Liver (tissue), 9 donors: Measurements from ENCODE around the gene YIPF3. TPM values are rescaled to one million over a fixed set of nuclear protein-coding genes. Genes with fewer than 3 reads are reported as not detected.
A peak's percentile ranks its signal among the peaks of the same experiment; 100 is the strongest.

Source experiments
- DNase-seq: peaks from one replicate; pipeline ENCODE4 v3.0.0-alpha.2; 2017; ENCODE audit warnings: low spot score
- H3K27ac ChIP-seq, 2 donors: one replicate each; pipeline ENCODE4 v1.7.0; 2013; ENCODE audit warnings: inconsistent platforms in 2 of 2, low read length in 2 of 2, control low read depth in 1 of 2, low read depth in 1 of 2, mild to moderate bottlenecking in 1 of 2
- H3K27me3 ChIP-seq, 4 donors: one replicate each; pipeline versions ENCODE4 v1.6.1 to v1.7.0; 2013; ENCODE audit warnings: low read length in 3 of 4, inconsistent platforms in 1 of 4, mild to moderate bottlenecking in 1 of 4, moderate library complexity in 1 of 4; ENCODE audit not compliant: control insufficient read depth in 4 of 4, insufficient read depth in 4 of 4
- H3K36me3 ChIP-seq, 4 donors: one replicate each; pipeline versions ENCODE4 v1.6.1 to v1.7.0; 2013; ENCODE audit warnings: low read length in 3 of 4, mild to moderate bottlenecking in 3 of 4, low read depth in 1 of 4, moderate library complexity in 1 of 4; ENCODE audit not compliant: control insufficient read depth in 4 of 4, insufficient read depth in 3 of 4
- H3K4me1 ChIP-seq, 4 donors: one replicate each; pipeline versions ENCODE4 v1.6.1 to v1.7.0; 2013; ENCODE audit warnings: low read length in 3 of 4, mild to moderate bottlenecking in 3 of 4, moderate library complexity in 1 of 4; ENCODE audit not compliant: control insufficient read depth in 4 of 4, insufficient read depth in 4 of 4
- H3K4me3 ChIP-seq, 3 donors: one replicate each; pipeline versions ENCODE4 v1.6.1 to v1.7.0; 2013; ENCODE audit warnings: low read length in 3 of 3, control low read depth in 1 of 3, low read depth in 1 of 3, mild to moderate bottlenecking in 1 of 3
- H3K9ac ChIP-seq, 2 donors: one replicate each; pipeline ENCODE4 v1.7.0; 2013; ENCODE audit warnings: low read length in 2 of 2, mild to moderate bottlenecking in 2 of 2, moderate library complexity in 2 of 2, control low read depth in 1 of 2, low read depth in 1 of 2
- H3K9me3 ChIP-seq, 4 donors: one replicate each; pipeline versions ENCODE4 v1.6.1 to v1.7.0; 2013; ENCODE audit warnings: low read length in 3 of 4; ENCODE audit not compliant: control insufficient read depth in 4 of 4
- EGR1 ChIP-seq, 2 donors: IDR thresholded peaks; 2 replicates each; pipeline ENCODE4 v1.6.1; 2016 to 2018; ENCODE audit warnings: antibody characterized with exemption in 2 of 2, low read depth in 2 of 2
- FOXA1 ChIP-seq: IDR thresholded peaks from 2 replicates; pipeline ENCODE4 v1.6.1; 2016; ENCODE audit warnings: antibody characterized with exemption
- FOXA2 ChIP-seq: IDR thresholded peaks from 2 replicates; pipeline ENCODE4 v1.6.1; 2016; ENCODE audit warnings: antibody characterized with exemption
- GABPA ChIP-seq, 2 donors: IDR thresholded peaks in 1 of 2; conservative IDR thresholded peaks in 1 of 2; 2 replicates each; pipeline ENCODE4 v1.6.1; 2016; ENCODE audit warnings: antibody characterized with exemption in 2 of 2, mild to moderate bottlenecking in 1 of 2, moderate library complexity in 1 of 2
- HNF4A ChIP-seq, 2 donors: conservative IDR thresholded peaks; 2 replicates each; pipeline ENCODE4 v1.6.1; 2016; ENCODE audit warnings: antibody characterized with exemption in 2 of 2, mild to moderate bottlenecking in 2 of 2
- HNF4G ChIP-seq: IDR thresholded peaks from 2 replicates; pipeline ENCODE4 v1.6.1; 2016; ENCODE audit warnings: antibody characterized with exemption
- JUND ChIP-seq, 2 donors: IDR thresholded peaks; 2 replicates each; pipeline ENCODE4 v1.6.1; 2016; ENCODE audit warnings: antibody characterized with exemption in 2 of 2
- NR2F2 ChIP-seq: IDR thresholded peaks from 2 replicates; pipeline ENCODE4 v1.6.1; 2016; ENCODE audit warnings: antibody characterized with exemption
- RAD21 ChIP-seq, 2 donors: IDR thresholded peaks; 2 replicates each; pipeline ENCODE4 v1.6.1; 2016; ENCODE audit warnings: antibody characterized with exemption in 2 of 2, mild to moderate bottlenecking in 2 of 2
- RXRA ChIP-seq, 2 donors: IDR thresholded peaks; 2 replicates each; pipeline ENCODE4 v1.6.1; 2017 to 2018; ENCODE audit warnings: antibody characterized with exemption in 2 of 2, mild to moderate bottlenecking in 1 of 2
- SP1 ChIP-seq: IDR thresholded peaks from 2 replicates; pipeline ENCODE4 v1.6.1; 2018; ENCODE audit warnings: antibody characterized with exemption, mild to moderate bottlenecking
- TAF1 ChIP-seq: conservative IDR thresholded peaks from 2 replicates; pipeline ENCODE4 v1.6.1; 2016; ENCODE audit warnings: antibody characterized with exemption, mild to moderate bottlenecking
- YY1 ChIP-seq: IDR thresholded peaks from 2 replicates; pipeline ENCODE4 v1.6.1; 2016; ENCODE audit warnings: antibody characterized with exemption, mild to moderate bottlenecking
- WGBS: extraction: QIAGEN DNeasy Blood & Tissue Kit; methylation state at CpG from one replicate; pipeline ENCODE4 v1.1.7; 2013; 5-methylcytosine and 5-hydroxymethylcytosine counted together
- polyA plus RNA-seq, 2 donors: library from polyadenylated mRNA; stranded (reverse) in 1 of 2; unstranded in 1 of 2; fragments of 200-250 nt in 1 of 2; fragments of >200 nt in 1 of 2; fragmentation: Nextera tagmentation in 1 of 2; extraction: Ambion mirVana in 1 of 2; gene quantifications; one replicate each; pipeline versions ENCODE4 v1.2.1 to v1.2.3, GENCODE V29; 2013 to 2015
- total RNA-seq, 2 donors: library from RNA; depleted of rRNA; stranded (reverse); fragments of >200 nt; gene quantifications; one replicate each; pipeline ENCODE4 v1.2.3, GENCODE V29; 2014
- TF ChIP-seq, protein P1 (sequence below): fragments of 150-350 bp; IDR thresholded peaks from 2 replicates; pipeline ENCODE4 v1.5.1; 2017; ENCODE audit warnings: improper control_type of control experiment, low read depth, low read length; ENCODE audit not compliant: missing input control
- TF ChIP-seq, protein P2 (sequence below): IDR thresholded peaks from 2 replicates; pipeline ENCODE4 v1.6.1; 2016; ENCODE audit warnings: antibody characterized with exemption
- TF ChIP-seq, protein P3 (sequence below): IDR thresholded peaks from 2 replicates; pipeline ENCODE4 v1.6.1; 2016; ENCODE audit warnings: antibody characterized with exemption, mild to moderate bottlenecking
- TF ChIP-seq, protein P4 (sequence below): IDR thresholded peaks from 2 replicates; pipeline ENCODE4 v1.6.1; 2016; ENCODE audit warnings: antibody characterized with exemption
- TF ChIP-seq, protein P5 (sequence below): IDR thresholded peaks from 2 replicates; pipeline ENCODE4 v1.6.1; 2016; ENCODE audit warnings: antibody characterized with exemption
- donor health status: healthy.
- donor health status: healthy.
- donor health status: healthy.
- donor health status: healthy.
- donor health status: healthy.

YIPF3 gene
- total and polyA plus RNA-seq, 4 donors: 43.8 to 91.9 (median 61.6) TPM

DNA sequence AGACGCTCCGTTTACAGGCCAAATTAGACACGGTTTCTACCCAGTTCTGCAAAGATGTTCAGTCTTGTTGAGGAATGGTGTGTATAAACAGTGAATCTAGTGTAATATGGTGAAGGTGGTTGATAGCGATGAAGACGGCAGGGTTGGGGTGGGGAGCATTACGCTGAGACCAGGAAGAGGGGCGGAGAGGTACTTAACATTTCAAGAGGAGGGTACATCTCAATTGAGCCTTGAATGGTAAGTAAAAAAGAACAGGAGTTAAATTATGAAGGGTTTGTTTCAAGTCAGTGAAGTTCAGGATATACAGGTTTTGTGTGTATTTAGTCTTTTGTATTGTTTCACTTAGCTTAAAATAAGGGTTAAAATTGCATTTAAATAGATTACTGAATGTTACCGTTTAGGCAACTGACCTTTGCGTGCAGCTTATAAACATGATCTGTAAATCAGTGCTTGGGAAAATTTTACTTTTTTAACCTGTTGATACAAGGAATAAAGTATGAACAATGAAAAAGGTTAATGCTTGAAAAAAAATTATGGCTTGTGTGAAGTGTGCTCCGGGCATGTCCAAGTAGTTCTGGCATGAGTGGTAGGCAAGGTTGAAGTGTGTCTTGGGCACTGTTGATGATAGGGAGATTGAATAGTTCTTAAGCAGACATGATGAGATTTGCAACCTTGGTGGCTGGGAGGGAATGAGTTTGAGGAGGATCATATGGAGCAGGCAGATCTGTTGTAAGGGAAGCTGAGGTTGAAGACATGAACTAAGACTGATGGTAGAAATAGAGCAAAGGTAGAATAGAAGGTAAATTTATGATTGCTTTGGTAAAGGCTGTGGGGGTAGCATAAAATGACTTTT lies 1.0 kb upstream of the YIPF3 start:
- Histone ChIP-seq H3K36me3 (peaks cover 6 to 46% (median 36%) of the 10 kb centered on the region in 4 donors), H3K9me3 (no peaks in the 10 kb centered on the region), H3K27me3 (no peaks in the 10 kb centered on the region), H3K4me3 (peak overlapping the region; percentile 92 to 100 (median 99)), H3K9ac (peak overlapping the region; percentile 82 to 93), H3K27ac (peak overlapping the region; percentile 67 to 80), H3K4me1 (peaks cover 6 to 30% (median 22%) of the 10 kb centered on the region in 4 donors)
- 6% methylated on average over 10 of the region's 10 CpGs for WGBS
- DNase-seq: no peak
- TF ChIP-seq JUND (IDR thresholded peaks at IDR 0.05): no peak
- TF ChIP-seq TAF1: no peak
- TF ChIP-seq, protein P1, sequence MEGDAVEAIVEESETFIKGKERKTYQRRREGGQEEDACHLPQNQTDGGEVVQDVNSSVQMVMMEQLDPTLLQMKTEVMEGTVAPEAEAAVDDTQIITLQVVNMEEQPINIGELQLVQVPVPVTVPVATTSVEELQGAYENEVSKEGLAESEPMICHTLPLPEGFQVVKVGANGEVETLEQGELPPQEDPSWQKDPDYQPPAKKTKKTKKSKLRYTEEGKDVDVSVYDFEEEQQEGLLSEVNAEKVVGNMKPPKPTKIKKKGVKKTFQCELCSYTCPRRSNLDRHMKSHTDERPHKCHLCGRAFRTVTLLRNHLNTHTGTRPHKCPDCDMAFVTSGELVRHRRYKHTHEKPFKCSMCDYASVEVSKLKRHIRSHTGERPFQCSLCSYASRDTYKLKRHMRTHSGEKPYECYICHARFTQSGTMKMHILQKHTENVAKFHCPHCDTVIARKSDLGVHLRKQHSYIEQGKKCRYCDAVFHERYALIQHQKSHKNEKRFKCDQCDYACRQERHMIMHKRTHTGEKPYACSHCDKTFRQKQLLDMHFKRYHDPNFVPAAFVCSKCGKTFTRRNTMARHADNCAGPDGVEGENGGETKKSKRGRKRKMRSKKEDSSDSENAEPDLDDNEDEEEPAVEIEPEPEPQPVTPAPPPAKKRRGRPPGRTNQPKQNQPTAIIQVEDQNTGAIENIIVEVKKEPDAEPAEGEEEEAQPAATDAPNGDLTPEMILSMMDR: no peak
- no peak for TF ChIP-seq EGR1 (IDR thresholded peaks at IDR 0.05; ENCODE audit: low read depth in 2 of 2)
- TF ChIP-seq FOXA1: no peak
- TF ChIP-seq, protein P2, sequence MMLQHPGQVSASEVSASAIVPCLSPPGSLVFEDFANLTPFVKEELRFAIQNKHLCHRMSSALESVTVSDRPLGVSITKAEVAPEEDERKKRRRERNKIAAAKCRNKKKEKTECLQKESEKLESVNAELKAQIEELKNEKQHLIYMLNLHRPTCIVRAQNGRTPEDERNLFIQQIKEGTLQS: no peak
- TF ChIP-seq HNF4A (conservative IDR thresholded peaks at IDR 0.05): no peak
- TF ChIP-seq SP1: no peak
- no peak for TF ChIP-seq NR2F2
- no peak for TF ChIP-seq FOXA2
- TF ChIP-seq GABPA (IDR thresholded peaks at IDR 0.05 in 1 of 2, conservative IDR thresholded peaks at IDR 0.05 in 1 of 2): no peak
- no peak for TF ChIP-seq RXRA (IDR thresholded peaks at IDR 0.05)
- TF ChIP-seq, protein P3, sequence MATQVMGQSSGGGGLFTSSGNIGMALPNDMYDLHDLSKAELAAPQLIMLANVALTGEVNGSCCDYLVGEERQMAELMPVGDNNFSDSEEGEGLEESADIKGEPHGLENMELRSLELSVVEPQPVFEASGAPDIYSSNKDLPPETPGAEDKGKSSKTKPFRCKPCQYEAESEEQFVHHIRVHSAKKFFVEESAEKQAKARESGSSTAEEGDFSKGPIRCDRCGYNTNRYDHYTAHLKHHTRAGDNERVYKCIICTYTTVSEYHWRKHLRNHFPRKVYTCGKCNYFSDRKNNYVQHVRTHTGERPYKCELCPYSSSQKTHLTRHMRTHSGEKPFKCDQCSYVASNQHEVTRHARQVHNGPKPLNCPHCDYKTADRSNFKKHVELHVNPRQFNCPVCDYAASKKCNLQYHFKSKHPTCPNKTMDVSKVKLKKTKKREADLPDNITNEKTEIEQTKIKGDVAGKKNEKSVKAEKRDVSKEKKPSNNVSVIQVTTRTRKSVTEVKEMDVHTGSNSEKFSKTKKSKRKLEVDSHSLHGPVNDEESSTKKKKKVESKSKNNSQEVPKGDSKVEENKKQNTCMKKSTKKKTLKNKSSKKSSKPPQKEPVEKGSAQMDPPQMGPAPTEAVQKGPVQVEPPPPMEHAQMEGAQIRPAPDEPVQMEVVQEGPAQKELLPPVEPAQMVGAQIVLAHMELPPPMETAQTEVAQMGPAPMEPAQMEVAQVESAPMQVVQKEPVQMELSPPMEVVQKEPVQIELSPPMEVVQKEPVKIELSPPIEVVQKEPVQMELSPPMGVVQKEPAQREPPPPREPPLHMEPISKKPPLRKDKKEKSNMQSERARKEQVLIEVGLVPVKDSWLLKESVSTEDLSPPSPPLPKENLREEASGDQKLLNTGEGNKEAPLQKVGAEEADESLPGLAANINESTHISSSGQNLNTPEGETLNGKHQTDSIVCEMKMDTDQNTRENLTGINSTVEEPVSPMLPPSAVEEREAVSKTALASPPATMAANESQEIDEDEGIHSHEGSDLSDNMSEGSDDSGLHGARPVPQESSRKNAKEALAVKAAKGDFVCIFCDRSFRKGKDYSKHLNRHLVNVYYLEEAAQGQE: no peak
- TF ChIP-seq, protein P4, sequence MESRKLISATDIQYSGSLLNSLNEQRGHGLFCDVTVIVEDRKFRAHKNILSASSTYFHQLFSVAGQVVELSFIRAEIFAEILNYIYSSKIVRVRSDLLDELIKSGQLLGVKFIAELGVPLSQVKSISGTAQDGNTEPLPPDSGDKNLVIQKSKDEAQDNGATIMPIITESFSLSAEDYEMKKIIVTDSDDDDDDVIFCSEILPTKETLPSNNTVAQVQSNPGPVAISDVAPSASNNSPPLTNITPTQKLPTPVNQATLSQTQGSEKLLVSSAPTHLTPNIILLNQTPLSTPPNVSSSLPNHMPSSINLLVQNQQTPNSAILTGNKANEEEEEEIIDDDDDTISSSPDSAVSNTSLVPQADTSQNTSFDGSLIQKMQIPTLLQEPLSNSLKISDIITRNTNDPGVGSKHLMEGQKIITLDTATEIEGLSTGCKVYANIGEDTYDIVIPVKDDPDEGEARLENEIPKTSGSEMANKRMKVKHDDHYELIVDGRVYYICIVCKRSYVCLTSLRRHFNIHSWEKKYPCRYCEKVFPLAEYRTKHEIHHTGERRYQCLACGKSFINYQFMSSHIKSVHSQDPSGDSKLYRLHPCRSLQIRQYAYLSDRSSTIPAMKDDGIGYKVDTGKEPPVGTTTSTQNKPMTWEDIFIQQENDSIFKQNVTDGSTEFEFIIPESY: no peak
- TF ChIP-seq YY1: no peak
- TF ChIP-seq, protein P5, sequence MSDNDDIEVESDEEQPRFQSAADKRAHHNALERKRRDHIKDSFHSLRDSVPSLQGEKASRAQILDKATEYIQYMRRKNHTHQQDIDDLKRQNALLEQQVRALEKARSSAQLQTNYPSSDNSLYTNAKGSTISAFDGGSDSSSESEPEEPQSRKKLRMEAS: no peak
- no peak for TF ChIP-seq HNF4G
- TF ChIP-seq RAD21 (IDR thresholded peaks at IDR 0.05): no peak
